ENCODE results near the gene CASP8AP2. TPM values are rescaled to one million over a fixed set of nuclear protein-coding genes. Genes with fewer than 3 reads are reported as not detected.

The CASP8AP2 gene
- total and polyA plus RNA-seq, 9 of the 15 experiments (the other 6 are each of a cell fraction or from before 2014, with no cell fraction given), result 10.6 to 30.0 (median 19.1) TPM

DNA sequence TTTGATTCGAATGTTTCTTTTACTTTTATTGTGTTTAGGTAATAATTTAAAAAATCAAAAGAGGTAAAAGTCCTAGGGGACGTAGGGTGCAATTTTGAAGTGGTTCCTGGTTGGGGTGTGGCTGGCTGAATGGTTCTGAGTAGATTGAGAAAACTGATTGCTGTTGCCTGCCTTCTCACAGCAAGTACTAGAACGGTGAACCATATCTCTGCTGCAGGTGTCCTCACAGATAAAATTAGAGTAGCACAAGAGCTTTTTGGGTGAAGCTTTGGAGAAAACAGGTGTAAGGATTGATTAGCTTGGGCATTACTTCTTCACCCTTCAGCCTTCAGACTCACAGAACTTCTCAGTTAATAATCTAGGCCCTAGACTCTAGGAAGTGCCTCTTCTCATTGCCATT lies 44.8 kb downstream of the CASP8AP2 start:
- FAIRE-seq (peak; percentile 70), DNase-seq (ENCODE audit: extremely low read depth in 1 of 4, low spot score in 3 of 4) (peak; percentile 55 to 72 (median 61)), ATAC-seq (peak; percentile 89)
- in situ Hi-C loops (cut with MboI), result no loop called here
- H3K4me1 ChIP-seq (replicated peaks in 1 of 2; ENCODE audit: control insufficient read depth in 2 of 2, insufficient read depth in 2 of 2, low read length in 2 of 2), result peaks cover 0 to 8% of the 10 kb centered on the region in 2 experiments; a peak in 4 of 5 replicates
- H3K4me3 ChIP-seq, result no peak overlapping the region
- no peaks in the 10 kb centered on the region for H3K9me1 ChIP-seq (ENCODE audit: control insufficient read depth, insufficient read depth, low read length)
- ChIA-PET CTCF (ENCODE audit: low intra/inter-chr PET ratio) (interaction anchor here (0.6 kb wide), 1 partner anchor 125 kb away, joined by 3 read pairs; no protein-coding TSS in a partner anchor), POLR2A (no interaction called here)
- no peak overlapping the region for H3K27ac ChIP-seq (ENCODE audit: extremely low read depth, low read depth, low read length)
- no peaks in the 10 kb centered on the region for H4K20me1 ChIP-seq (replicated peaks; ENCODE audit: control insufficient read depth, insufficient read depth, low read length)
- no peak overlapping the region for H3K4me2 ChIP-seq (ENCODE audit: insufficient read depth, low read length)
- no peaks in the 10 kb centered on the region for H3K79me2 ChIP-seq (ENCODE audit: control insufficient read depth, insufficient read depth, low read length)
- no peak overlapping the region for H2AFZ ChIP-seq (ENCODE audit: low read depth, low read length)
- intact Hi-C loops (cut with micrococcal nuclease), result no loop called here
- no TSS peak for BruUV-seq (replicated peaks)
- peaks cover 25% of the 10 kb centered on the region; the same call in 1 of the 3 replicates for H3K36me3 ChIP-seq (ENCODE audit: control insufficient read depth, insufficient read depth, low read length)
- WGBS (ENCODE audit: insufficient coverage, low coverage, missing lambda C conversion rate), result 6% methylated on average over 3 of the region's 3 CpGs
- no peak overlapping the region for H3K9ac ChIP-seq (ENCODE audit: insufficient read depth in 1 of 2, low read depth in 2 of 2, low read length in 2 of 2)
- H3K27me3 ChIP-seq (ENCODE audit: control insufficient read depth in 2 of 2, insufficient read depth in 2 of 2, low read length in 2 of 2), result no peaks in the 10 kb centered on the region
- H3K9me3 ChIP-seq (replicated peaks; ENCODE audit: control insufficient read depth, insufficient read depth, low read depth, low read length), result no peaks in the 10 kb centered on the region
- TF ChIP-seq SNRNP70 (optimal IDR thresholded peaks at IDR 0.05; ENCODE audit: low read depth, low read length), result no peak
- TF ChIP-seq, protein P1, sequence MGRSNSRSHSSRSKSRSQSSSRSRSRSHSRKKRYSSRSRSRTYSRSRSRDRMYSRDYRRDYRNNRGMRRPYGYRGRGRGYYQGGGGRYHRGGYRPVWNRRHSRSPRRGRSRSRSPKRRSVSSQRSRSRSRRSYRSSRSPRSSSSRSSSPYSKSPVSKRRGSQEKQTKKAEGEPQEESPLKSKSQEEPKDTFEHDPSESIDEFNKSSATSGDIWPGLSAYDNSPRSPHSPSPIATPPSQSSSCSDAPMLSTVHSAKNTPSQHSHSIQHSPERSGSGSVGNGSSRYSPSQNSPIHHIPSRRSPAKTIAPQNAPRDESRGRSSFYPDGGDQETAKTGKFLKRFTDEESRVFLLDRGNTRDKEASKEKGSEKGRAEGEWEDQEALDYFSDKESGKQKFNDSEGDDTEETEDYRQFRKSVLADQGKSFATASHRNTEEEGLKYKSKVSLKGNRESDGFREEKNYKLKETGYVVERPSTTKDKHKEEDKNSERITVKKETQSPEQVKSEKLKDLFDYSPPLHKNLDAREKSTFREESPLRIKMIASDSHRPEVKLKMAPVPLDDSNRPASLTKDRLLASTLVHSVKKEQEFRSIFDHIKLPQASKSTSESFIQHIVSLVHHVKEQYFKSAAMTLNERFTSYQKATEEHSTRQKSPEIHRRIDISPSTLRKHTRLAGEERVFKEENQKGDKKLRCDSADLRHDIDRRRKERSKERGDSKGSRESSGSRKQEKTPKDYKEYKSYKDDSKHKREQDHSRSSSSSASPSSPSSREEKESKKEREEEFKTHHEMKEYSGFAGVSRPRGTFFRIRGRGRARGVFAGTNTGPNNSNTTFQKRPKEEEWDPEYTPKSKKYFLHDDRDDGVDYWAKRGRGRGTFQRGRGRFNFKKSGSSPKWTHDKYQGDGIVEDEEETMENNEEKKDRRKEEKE (IDR thresholded peaks at IDR 0.05; ENCODE audit: borderline replicate concordance in 1 of 2, control insufficient read depth in 1 of 2, low read depth in 2 of 2, low read length in 1 of 2), result no peak
- TF ChIP-seq NCOA1 (IDR thresholded peaks at IDR 0.05; ENCODE audit: low read depth), result no peak
- TF ChIP-seq, protein P2, sequence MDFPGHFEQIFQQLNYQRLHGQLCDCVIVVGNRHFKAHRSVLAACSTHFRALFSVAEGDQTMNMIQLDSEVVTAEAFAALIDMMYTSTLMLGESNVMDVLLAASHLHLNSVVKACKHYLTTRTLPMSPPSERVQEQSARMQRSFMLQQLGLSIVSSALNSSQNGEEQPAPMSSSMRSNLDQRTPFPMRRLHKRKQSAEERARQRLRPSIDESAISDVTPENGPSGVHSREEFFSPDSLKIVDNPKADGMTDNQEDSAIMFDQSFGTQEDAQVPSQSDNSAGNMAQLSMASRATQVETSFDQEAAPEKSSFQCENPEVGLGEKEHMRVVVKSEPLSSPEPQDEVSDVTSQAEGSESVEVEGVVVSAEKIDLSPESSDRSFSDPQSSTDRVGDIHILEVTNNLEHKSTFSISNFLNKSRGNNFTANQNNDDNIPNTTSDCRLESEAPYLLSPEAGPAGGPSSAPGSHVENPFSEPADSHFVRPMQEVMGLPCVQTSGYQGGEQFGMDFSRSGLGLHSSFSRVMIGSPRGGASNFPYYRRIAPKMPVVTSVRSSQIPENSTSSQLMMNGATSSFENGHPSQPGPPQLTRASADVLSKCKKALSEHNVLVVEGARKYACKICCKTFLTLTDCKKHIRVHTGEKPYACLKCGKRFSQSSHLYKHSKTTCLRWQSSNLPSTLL (IDR thresholded peaks at IDR 0.05), result no peak
- TF ChIP-seq CCNT2 (IDR thresholded peaks at IDR 0.05; ENCODE audit: borderline replicate concordance, extremely low read depth, insufficient read length, low read depth, low read length), result peak; percentile 60
- no peak for TF ChIP-seq ASH1L (IDR thresholded peaks at IDR 0.05; ENCODE audit: borderline replicate concordance, low read depth, partially characterized antibody)
- TF ChIP-seq, protein P3, sequence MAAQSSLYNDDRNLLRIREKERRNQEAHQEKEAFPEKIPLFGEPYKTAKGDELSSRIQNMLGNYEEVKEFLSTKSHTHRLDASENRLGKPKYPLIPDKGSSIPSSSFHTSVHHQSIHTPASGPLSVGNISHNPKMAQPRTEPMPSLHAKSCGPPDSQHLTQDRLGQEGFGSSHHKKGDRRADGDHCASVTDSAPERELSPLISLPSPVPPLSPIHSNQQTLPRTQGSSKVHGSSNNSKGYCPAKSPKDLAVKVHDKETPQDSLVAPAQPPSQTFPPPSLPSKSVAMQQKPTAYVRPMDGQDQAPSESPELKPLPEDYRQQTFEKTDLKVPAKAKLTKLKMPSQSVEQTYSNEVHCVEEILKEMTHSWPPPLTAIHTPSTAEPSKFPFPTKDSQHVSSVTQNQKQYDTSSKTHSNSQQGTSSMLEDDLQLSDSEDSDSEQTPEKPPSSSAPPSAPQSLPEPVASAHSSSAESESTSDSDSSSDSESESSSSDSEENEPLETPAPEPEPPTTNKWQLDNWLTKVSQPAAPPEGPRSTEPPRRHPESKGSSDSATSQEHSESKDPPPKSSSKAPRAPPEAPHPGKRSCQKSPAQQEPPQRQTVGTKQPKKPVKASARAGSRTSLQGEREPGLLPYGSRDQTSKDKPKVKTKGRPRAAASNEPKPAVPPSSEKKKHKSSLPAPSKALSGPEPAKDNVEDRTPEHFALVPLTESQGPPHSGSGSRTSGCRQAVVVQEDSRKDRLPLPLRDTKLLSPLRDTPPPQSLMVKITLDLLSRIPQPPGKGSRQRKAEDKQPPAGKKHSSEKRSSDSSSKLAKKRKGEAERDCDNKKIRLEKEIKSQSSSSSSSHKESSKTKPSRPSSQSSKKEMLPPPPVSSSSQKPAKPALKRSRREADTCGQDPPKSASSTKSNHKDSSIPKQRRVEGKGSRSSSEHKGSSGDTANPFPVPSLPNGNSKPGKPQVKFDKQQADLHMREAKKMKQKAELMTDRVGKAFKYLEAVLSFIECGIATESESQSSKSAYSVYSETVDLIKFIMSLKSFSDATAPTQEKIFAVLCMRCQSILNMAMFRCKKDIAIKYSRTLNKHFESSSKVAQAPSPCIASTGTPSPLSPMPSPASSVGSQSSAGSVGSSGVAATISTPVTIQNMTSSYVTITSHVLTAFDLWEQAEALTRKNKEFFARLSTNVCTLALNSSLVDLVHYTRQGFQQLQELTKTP (IDR thresholded peaks at IDR 0.05; ENCODE audit: low read depth in 1 of 2, partially characterized antibody in 2 of 2), result no peak
- peak; percentile 36; the same call in 1 of the 2 replicates for TF ChIP-seq CREB1 (IDR thresholded peaks at IDR 0.05)
- TF ChIP-seq CREB1 (CRISPR knock-in tag; IDR thresholded peaks at IDR 0.05), result no peak
- TF ChIP-seq HDAC8 (tag; IDR thresholded peaks at IDR 0.05), result no peak
- no peak for TF ChIP-seq PRPF4 (IDR thresholded peaks at IDR 0.05; ENCODE audit: insufficient read depth, low read depth, low read length, poor library complexity, severe bottlenecking)
- no peak for TF ChIP-seq ZNF184 (CRISPR knock-in tag; IDR thresholded peaks at IDR 0.05)

All from K562 (cell line).